Left ventricle myocardium inferior (tissue), 1 donor: ENCODE data around the gene CRTC3. TPM values are rescaled to one million over a fixed set of nuclear protein-coding genes. Genes with fewer than 3 reads are reported as not detected.

Experiments
- DNase-seq: peaks from one replicate; pipeline ENCODE4 v3.0.0-alpha.2; 2020
- H3K27ac ChIP-seq: fragments of 200-600 bp; replicated peaks from 2 replicates; pipeline ENCODE4 v1.8.0; 2021
- H3K27me3 ChIP-seq: fragments of 200-600 bp; 2 replicates; pipeline ENCODE4 v1.8.0; 2021; ENCODE audit warnings: low read depth
- H3K36me3 ChIP-seq: fragments of 200-600 bp; 2 replicates; pipeline ENCODE4 v1.8.0; 2021
- H3K4me1 ChIP-seq: fragments of 200-600 bp; 2 replicates; pipeline ENCODE4 v1.8.0; 2021
- H3K4me3 ChIP-seq: fragments of 200-600 bp; 2 replicates; pipeline ENCODE4 v1.8.0; 2021; ENCODE audit warnings: mild to moderate bottlenecking, moderate library complexity
- H3K9me3 ChIP-seq: fragments of 200-600 bp; replicated peaks from 2 replicates; pipeline ENCODE4 v1.8.0; 2021
- intact Hi-C: fragments of 100-400 bp; cut with micrococcal nuclease; formaldehyde crosslinking; loops from one replicate; pipeline ENCODE4 v1.11.0; 2022
- total RNA-seq: library from RNA; stranded (reverse); fragmentation: NEBNext Ultra II Directional; extraction: Animal tissue kit (Norgen Biotek cat#: 25700); gene quantifications from one replicate; pipeline ENCODE4 v1.2.1, GENCODE V29; 2021
- TF ChIP-seq, protein P1 (sequence below): fragments of 200-600 bp; IDR thresholded peaks from 2 replicates; pipeline ENCODE4 v1.8.0; 2021; ENCODE audit warnings: antibody characterized with exemption, mild to moderate bottlenecking, borderline replicate concordance
- donor health status: DM: no; HTN: yes; CAD: no; lungs with severe emphysema.

CRTC3 gene
- total RNA-seq, 1 donor from 2014 or later: 24.1 TPM

DNA sequence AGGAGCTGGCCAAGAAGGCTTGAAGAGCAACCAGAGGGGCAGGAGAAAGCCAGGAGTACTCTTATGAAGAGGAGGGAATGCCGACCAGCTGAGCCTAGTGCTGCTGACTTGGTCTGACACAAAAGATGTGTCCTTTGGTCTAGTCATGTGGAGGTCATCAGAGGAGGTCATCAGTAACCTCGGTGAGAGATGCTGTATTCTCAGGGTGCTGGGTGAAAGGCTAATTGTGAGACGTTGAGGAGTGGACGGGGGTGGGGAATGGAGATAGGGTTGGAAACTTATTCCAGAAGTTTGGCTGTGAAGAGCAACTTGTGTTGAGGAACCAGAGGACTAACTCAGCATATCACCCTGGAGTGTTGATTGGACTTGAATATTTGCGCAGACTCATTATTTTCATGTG is 5.5 kb downstream of the CRTC3 start:
- no peak overlapping the region for H3K4me3 ChIP-seq
- TF ChIP-seq, protein P1, sequence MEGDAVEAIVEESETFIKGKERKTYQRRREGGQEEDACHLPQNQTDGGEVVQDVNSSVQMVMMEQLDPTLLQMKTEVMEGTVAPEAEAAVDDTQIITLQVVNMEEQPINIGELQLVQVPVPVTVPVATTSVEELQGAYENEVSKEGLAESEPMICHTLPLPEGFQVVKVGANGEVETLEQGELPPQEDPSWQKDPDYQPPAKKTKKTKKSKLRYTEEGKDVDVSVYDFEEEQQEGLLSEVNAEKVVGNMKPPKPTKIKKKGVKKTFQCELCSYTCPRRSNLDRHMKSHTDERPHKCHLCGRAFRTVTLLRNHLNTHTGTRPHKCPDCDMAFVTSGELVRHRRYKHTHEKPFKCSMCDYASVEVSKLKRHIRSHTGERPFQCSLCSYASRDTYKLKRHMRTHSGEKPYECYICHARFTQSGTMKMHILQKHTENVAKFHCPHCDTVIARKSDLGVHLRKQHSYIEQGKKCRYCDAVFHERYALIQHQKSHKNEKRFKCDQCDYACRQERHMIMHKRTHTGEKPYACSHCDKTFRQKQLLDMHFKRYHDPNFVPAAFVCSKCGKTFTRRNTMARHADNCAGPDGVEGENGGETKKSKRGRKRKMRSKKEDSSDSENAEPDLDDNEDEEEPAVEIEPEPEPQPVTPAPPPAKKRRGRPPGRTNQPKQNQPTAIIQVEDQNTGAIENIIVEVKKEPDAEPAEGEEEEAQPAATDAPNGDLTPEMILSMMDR: no peak
- H3K27ac ChIP-seq: peak overlapping the region; percentile 71
- DNase-seq: no peak
- H3K9me3 ChIP-seq: no peaks in the 10 kb centered on the region
- H3K27me3 ChIP-seq: no peaks in the 10 kb centered on the region
- peaks cover 4% of the 10 kb centered on the region for H3K36me3 ChIP-seq
- peaks cover 100% of the 10 kb centered on the region for H3K4me1 ChIP-seq
- intact Hi-C loops: no loop called here

DNA sequence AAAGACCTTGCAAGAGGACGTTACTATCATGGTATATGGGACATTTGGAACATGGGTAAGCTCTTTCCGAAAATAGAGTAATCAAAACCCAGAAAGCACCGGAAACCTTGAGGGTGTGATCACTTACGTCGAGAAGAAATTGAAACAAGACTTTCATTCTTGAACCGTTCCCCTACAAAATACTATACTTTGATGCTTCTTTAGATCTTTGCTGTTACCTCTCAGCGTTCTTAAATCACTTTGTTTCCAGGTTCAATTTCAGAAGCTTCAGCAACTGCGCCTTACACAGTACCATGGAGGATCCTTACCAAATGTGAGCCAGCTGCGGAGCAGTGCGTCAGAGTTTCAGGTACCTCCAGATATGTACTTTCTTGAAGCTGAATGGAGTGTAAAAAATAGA is 10.1 kb downstream of the CRTC3 start:
- H3K9me3 ChIP-seq: no peaks in the 10 kb centered on the region
- intact Hi-C loops: no loop called here
- TF ChIP-seq, protein P1: no peak
- H3K27ac ChIP-seq: peak overlapping the region; percentile 36
- H3K4me3 ChIP-seq: no peak overlapping the region
- H3K27me3 ChIP-seq: no peaks in the 10 kb centered on the region
- peaks cover 68% of the 10 kb centered on the region for H3K4me1 ChIP-seq
- peaks cover 35% of the 10 kb centered on the region for H3K36me3 ChIP-seq
- DNase-seq: no peak

DNA sequence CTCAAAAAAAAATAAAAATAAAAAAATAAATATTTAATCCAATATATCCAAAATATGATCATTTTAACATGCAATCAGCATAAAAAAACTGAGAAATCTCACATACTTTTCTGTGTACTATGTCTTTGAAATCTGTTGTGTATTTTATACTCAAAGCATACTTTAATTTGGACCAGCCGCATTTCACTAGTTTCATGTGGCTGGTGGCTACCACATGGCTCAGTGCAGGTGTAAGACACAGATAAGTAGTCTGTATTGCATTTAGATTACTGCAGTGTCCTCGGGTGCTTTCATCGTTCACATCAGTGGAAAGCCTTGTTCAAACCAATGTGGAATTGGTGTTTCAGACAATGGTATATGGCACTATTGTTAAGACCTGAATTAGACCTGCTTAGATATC is 11.0 kb downstream of the CRTC3 start:
- DNase-seq: no peak
- TF ChIP-seq, protein P1: no peak
- Histone ChIP-seq H3K4me1 (peaks cover 58% of the 10 kb centered on the region), H3K36me3 (peaks cover 38% of the 10 kb centered on the region), H3K9me3 (no peaks in the 10 kb centered on the region), H3K4me3 (no peak overlapping the region), H3K27me3 (no peaks in the 10 kb centered on the region), H3K27ac (no peak overlapping the region)
- intact Hi-C loops: no loop called here

DNA sequence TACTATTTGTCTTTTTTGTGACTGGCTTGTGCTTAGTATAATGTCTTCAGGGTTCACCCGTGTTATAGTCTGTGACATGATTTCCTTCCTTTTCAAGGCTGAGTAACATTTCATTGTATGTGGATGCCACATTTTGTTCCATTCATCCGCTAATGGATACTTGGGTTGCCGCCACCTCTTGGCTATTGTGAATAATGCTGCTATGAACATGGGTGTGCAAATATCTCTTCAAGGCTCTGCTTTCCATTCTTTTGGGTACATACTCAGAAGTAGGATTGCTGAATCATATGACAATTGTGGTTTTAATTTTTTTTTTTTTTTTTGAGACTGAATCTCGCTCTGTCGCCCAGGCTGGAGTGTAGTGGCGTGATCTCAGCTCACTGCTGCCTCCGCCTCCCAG is 15.4 kb downstream of the CRTC3 start:
- H3K36me3 ChIP-seq: peaks cover 41% of the 10 kb centered on the region
- no peak overlapping the region for H3K27ac ChIP-seq
- H3K27me3 ChIP-seq: no peaks in the 10 kb centered on the region
- DNase-seq: no peak
- peaks cover 34% of the 10 kb centered on the region for H3K4me1 ChIP-seq
- TF ChIP-seq, protein P1: no peak
- H3K4me3 ChIP-seq: no peak overlapping the region
- intact Hi-C loops: no loop called here
- H3K9me3 ChIP-seq: no peaks in the 10 kb centered on the region

DNA sequence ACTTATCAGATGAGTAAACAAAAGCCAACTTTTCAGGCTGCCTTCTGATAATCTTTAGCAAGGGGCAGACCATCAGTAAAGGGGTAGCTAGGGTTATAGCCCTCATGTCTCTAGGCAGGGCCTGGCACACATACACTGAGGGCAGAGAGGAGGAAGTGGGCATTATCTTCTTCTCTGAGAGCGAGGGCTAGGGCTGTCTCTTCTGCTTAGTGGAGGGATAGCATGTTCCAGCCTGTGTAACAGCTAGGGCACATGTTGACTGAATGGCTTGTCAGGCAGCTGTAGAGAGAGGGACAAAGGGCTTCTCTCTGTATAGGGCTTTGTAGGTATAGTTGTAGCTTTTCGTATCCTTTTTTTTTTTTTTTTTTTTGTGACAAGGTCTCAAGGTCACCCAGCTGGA is 17.8 kb downstream of the CRTC3 start:
- intact Hi-C loops: no loop called here
- TF ChIP-seq, protein P1: no peak
- Histone ChIP-seq H3K4me1 (peaks cover 45% of the 10 kb centered on the region), H3K36me3 (peaks cover 20% of the 10 kb centered on the region), H3K9me3 (no peaks in the 10 kb centered on the region), H3K4me3 (no peak overlapping the region), H3K27ac (peak overlapping the region; percentile 55), H3K27me3 (no peaks in the 10 kb centered on the region)
- no peak for DNase-seq

DNA sequence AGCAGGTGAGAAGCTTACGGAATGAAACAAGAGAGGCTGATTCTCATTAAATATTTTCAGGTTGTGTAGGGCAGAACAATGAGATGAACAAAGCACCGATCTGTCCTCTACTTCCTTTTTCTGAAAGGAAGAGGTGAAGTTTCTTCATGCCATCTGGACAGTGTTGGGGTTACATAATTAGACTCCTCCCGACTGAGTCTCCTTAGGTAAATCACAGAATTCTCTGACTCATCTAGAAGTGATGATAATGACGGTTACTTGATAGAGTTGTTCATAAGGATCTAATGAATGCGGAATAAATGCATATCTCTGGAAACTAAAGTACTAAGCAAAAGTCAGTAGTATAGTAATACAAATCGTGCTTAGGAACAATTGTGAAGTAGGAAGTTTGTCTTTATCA is 21.2 kb downstream of the CRTC3 start:
- Histone ChIP-seq H3K4me3 (no peak overlapping the region), H3K27ac (peak overlapping the region; percentile 87), H3K9me3 (no peaks in the 10 kb centered on the region), H3K27me3 (no peaks in the 10 kb centered on the region), H3K4me1 (peaks cover 70% of the 10 kb centered on the region), H3K36me3 (peaks cover 7% of the 10 kb centered on the region)
- no peak for DNase-seq
- TF ChIP-seq, protein P1: no peak
- intact Hi-C loops: no loop called here
